ENCODE data around the gene HINFP. TPM values are rescaled to one million over a fixed set of nuclear protein-coding genes. Genes with fewer than 3 reads are reported as not detected.

The HINFP gene
- total and polyA plus RNA-seq, 9 of the 15 experiments (the other 6 are each of a cell fraction or from before 2014, with no cell fraction given) = 13.8 to 34.1 (median 22.5) TPM

DNA sequence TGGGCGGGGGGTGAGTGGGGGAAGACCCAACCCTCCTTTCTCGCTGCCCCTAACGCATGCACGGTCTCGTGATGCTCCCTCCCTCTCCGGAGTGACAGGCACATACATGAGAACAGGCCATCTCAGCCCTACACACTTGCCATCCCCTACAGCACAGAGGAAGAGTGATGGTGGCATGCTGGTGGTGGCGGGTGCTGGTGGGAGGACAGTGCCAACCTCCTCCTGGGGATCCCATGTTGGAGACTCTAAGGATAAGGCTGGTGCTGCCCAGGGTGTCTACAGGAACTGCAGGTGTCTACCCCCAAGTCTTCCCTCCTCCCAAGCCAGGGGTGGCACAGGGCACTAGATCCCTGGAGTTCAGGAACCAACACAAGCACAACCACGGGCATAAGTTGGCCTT, 40.5 kb downstream of the HINFP start:
- TF ChIP-seq TARDBP (IDR thresholded peaks at IDR 0.05) (no peak), GATA2 (CRISPR knock-in tag; IDR thresholded peaks at IDR 0.05) (no peak), ZNF311 (CRISPR knock-in tag; IDR thresholded peaks at IDR 0.05) (no peak), HMGN3 (IDR thresholded peaks at IDR 0.05; ENCODE audit: borderline replicate concordance, extremely low read depth, insufficient read length, low read depth, low read length) (no peak), ZNF551 (CRISPR knock-in tag; IDR thresholded peaks at IDR 0.05) (no peak), SIN3B (IDR thresholded peaks at IDR 0.05; ENCODE audit: low read depth) (no peak), SETDB1 (IDR thresholded peaks at IDR 0.05; ENCODE audit: low read length) (no peak), RAD51 (IDR thresholded peaks at IDR 0.05; ENCODE audit: borderline replicate concordance, low read depth) (no peak), COPS2 (conservative IDR thresholded peaks at IDR 0.05) (no peak), ZHX1 (conservative IDR thresholded peaks at IDR 0.05; ENCODE audit: low read length) (no peak), GTF2F1 (IDR thresholded peaks at IDR 0.05; ENCODE audit: low read depth, low read length) (no peak), HNRNPUL1 (IDR thresholded peaks at IDR 0.05; ENCODE audit: low read length) (no peak)
- TF ChIP-seq, protein P1, sequence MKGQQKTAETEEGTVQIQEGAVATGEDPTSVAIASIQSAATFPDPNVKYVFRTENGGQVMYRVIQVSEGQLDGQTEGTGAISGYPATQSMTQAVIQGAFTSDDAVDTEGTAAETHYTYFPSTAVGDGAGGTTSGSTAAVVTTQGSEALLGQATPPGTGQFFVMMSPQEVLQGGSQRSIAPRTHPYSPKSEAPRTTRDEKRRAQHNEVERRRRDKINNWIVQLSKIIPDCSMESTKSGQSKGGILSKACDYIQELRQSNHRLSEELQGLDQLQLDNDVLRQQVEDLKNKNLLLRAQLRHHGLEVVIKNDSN (CRISPR knock-in tag; IDR thresholded peaks at IDR 0.05) = no peak
- TF ChIP-seq, protein P2, sequence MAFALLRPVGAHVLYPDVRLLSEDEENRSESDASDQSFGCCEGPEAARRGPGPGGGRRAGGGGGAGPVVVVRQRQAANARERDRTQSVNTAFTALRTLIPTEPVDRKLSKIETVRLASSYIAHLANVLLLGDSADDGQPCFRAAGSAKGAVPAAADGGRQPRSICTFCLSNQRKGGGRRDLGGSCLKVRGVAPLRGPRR (CRISPR knock-in tag; IDR thresholded peaks at IDR 0.05) = no peak
- TF ChIP-seq, protein P3, sequence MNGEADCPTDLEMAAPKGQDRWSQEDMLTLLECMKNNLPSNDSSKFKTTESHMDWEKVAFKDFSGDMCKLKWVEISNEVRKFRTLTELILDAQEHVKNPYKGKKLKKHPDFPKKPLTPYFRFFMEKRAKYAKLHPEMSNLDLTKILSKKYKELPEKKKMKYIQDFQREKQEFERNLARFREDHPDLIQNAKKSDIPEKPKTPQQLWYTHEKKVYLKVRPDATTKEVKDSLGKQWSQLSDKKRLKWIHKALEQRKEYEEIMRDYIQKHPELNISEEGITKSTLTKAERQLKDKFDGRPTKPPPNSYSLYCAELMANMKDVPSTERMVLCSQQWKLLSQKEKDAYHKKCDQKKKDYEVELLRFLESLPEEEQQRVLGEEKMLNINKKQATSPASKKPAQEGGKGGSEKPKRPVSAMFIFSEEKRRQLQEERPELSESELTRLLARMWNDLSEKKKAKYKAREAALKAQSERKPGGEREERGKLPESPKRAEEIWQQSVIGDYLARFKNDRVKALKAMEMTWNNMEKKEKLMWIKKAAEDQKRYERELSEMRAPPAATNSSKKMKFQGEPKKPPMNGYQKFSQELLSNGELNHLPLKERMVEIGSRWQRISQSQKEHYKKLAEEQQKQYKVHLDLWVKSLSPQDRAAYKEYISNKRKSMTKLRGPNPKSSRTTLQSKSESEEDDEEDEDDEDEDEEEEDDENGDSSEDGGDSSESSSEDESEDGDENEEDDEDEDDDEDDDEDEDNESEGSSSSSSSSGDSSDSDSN (IDR thresholded peaks at IDR 0.05; ENCODE audit: borderline replicate concordance in 1 of 2, low read depth in 2 of 2, low read length in 2 of 2) = no peak
- H3K9ac ChIP-seq (ENCODE audit: insufficient read depth in 1 of 2, low read depth in 2 of 2, low read length in 2 of 2) = no peak overlapping the region
- FAIRE-seq (no peak), DNase-seq (ENCODE audit: extremely low read depth in 1 of 4, low spot score in 3 of 4) (no peak), ATAC-seq (no peak)
- H3K4me1 ChIP-seq (replicated peaks in 1 of 2; ENCODE audit: control insufficient read depth in 2 of 2, insufficient read depth in 2 of 2, low read length in 2 of 2) = peaks cover 1 to 7% of the 10 kb centered on the region in 2 experiments; a peak in 2 of 5 replicates
- in situ Hi-C loops (cut with MboI) (no loop called here), intact Hi-C loops (cut with micrococcal nuclease) (no loop called here)
- ChIA-PET CTCF (ENCODE audit: low intra/inter-chr PET ratio) (no interaction called here), POLR2A (no interaction called here)
- peaks cover 4 to 49% of the 10 kb centered on the region in 2 experiments; a peak in 4 of 5 replicates for H3K27me3 ChIP-seq (ENCODE audit: control insufficient read depth in 2 of 2, insufficient read depth in 2 of 2, low read length in 2 of 2)
- no peak overlapping the region for H3K4me2 ChIP-seq (ENCODE audit: insufficient read depth, low read length)
- no peak overlapping the region for H3K4me3 ChIP-seq
- no peaks in the 10 kb centered on the region for H3K36me3 ChIP-seq (ENCODE audit: control insufficient read depth, insufficient read depth, low read length)
- no TSS peak for BruUV-seq (replicated peaks)
- H3K9me3 ChIP-seq (replicated peaks; ENCODE audit: control insufficient read depth, insufficient read depth, low read depth, low read length) = no peaks in the 10 kb centered on the region
- H3K79me2 ChIP-seq (ENCODE audit: control insufficient read depth, insufficient read depth, low read length) = no peaks in the 10 kb centered on the region
- H3K27ac ChIP-seq (ENCODE audit: extremely low read depth, low read depth, low read length) = no peak overlapping the region
- H2AFZ ChIP-seq (ENCODE audit: low read depth, low read length) = no peak overlapping the region
- H3K9me1 ChIP-seq (ENCODE audit: control insufficient read depth, insufficient read depth, low read length) = no peaks in the 10 kb centered on the region
- WGBS (ENCODE audit: insufficient coverage, low coverage, missing lambda C conversion rate) = 1% methylated on average over 8 of the region's 8 CpGs
- H4K20me1 ChIP-seq (replicated peaks; ENCODE audit: control insufficient read depth, insufficient read depth, low read length) = no peaks in the 10 kb centered on the region
